Ovary (tissue), 9 donors: ENCODE data around the gene TMEM94. TPM values are rescaled to one million over a fixed set of nuclear protein-coding genes. Genes with fewer than 3 reads are reported as not detected.

Experiments used
- DNase-seq, 5 donors: peaks; one replicate each; pipeline ENCODE4 v3.0.0-alpha.2; 2019 to 2020
- H3K27ac ChIP-seq, 2 donors: fragments of 200-600 bp; one replicate each; pipeline versions ENCODE4 v1.5.1 to v1.8.0; 2019 to 2022
- H3K27me3 ChIP-seq: fragments of 200-600 bp; one replicate; pipeline ENCODE4 v1.8.0; 2022
- H3K36me3 ChIP-seq: fragments of 200-600 bp; sonication (generic); one replicate; pipeline ENCODE4 v1.5.1; 2019
- H3K4me1 ChIP-seq: one replicate; pipeline ENCODE4 v1.8.1; 2013; ENCODE audit warnings: mild to moderate bottlenecking, moderate library complexity; ENCODE audit not compliant: insufficient read depth
- H3K4me3 ChIP-seq: fragments of 200-600 bp; sonication (generic); one replicate; pipeline ENCODE4 v1.5.1; 2017
- H3K9me3 ChIP-seq, 2 donors: fragments of 200-600 bp in 1 of 2; sonication (generic) in 1 of 2; one replicate each; pipeline versions ENCODE4 v1.5.1 to v1.8.1; 2013 to 2019; ENCODE audit warnings: mild to moderate bottlenecking in 1 of 2, moderate library complexity in 1 of 2
- CTCF ChIP-seq, 3 donors: fragments of 450-650 bp in 2 of 3; fragments of 200-600 bp in 1 of 3; IDR thresholded peaks; one replicate each; pipeline versions ENCODE4 v1.5.1 to v1.8.0; 2016 to 2022; ENCODE audit warnings: antibody characterized with exemption in 3 of 3, mild to moderate bottlenecking in 1 of 3
- EP300 ChIP-seq: sonication (generic); formaldehyde crosslinking; IDR thresholded peaks from one replicate; pipeline ENCODE4 v1.6.1; 2017; ENCODE audit warnings: antibody characterized with exemption
- POLR2A ChIP-seq: fragments of 450-650 bp; IDR thresholded peaks from one replicate; pipeline ENCODE4 v1.6.1; 2017; ENCODE audit warnings: antibody characterized with exemption, mild to moderate bottlenecking, moderate library complexity
- WGBS, 3 donors: extraction: QIAGEN DNeasy Blood & Tissue Kit in 1 of 3; methylation state at CpG; one replicate each; pipeline versions ENCODE4 v1.1.5 to v1.1.7; 2013 to 2017; 5-methylcytosine and 5-hydroxymethylcytosine counted together
- intact Hi-C, 4 donors: fragments of 100-400 bp; cut with DNase I; formaldehyde crosslinking; loops; one replicate each; pipeline versions ENCODE4 v1.11.0 to v1.15.1; 2022 to 2023
- polyA plus RNA-seq, 2 donors: library from polyadenylated mRNA; stranded (reverse); fragments of 200-250 nt in 1 of 2; fragments of 350-450 nt in 1 of 2; fragmentation: Illumina TruSeq in 1 of 2; extraction: RNeasy Lipid Tissue Mini Kit (QIAGEN cat#74804) in 1 of 2; gene quantifications; one replicate each; pipeline ENCODE4 v1.2.3, GENCODE V29; 2013 to 2014
- total RNA-seq, 7 donors: library from RNA; depleted of rRNA in 2 of 7; stranded (reverse); fragments of >200 nt in 2 of 7; fragmentation: NEBNext Ultra II Directional in 3 of 7; extraction: Animal tissue kit (Norgen Biotek cat#: 25700) in 3 of 7; gene quantifications; one replicate each; pipeline versions ENCODE4 v1.1.0 to v1.2.4, GENCODE V29; 2016 to 2023
- donor health status: DM: no; HTN: no; CAD: no; lungs with moderate emphysema.
- donor health status: DM: no; HTN: no; CAD: no.
- donor health status: Bipolar disorder and iron deficiency.
- donor health status: DM: yes; HTN: yes; CAD: no.
- donor health status: DM: no; HTN: no; CAD: no.
- donor health status: DM: yes; HTN: yes; CAD: no.

The TMEM94 gene
- total and polyA plus RNA-seq, 9 donors, result 29.2 to 87.1 (median 73.3) TPM

- H3K4me1 ChIP-seq, result peaks cover 4% of the 10 kb centered on the region
- TF ChIP-seq POLR2A (no peak), EP300 (no peak), CTCF (IDR thresholded peaks at IDR 0.05) (no peak)
- H3K36me3 ChIP-seq, result no peaks in the 10 kb centered on the region
- WGBS, 3 donors, result 96 to 98% (median 97%) methylated on average over 4 of the region's 4 CpGs
- intact Hi-C loops, result no loop called here
- DNase-seq, result no peak
- no peaks in the 10 kb centered on the region for H3K27me3 ChIP-seq
- no peak overlapping the region for H3K27ac ChIP-seq
- H3K9me3 ChIP-seq, result no peaks in the 10 kb centered on the region
- no peak overlapping the region for H3K4me3 ChIP-seq
Observed at GRCh38 chr17:75460295-75460694, 3.9 kb downstream of the TMEM94 start.

GRCh38 chr17:75463603-75464002, 7.2 kb downstream of the TMEM94 start:
- no peak for TF ChIP-seq EP300
- TF ChIP-seq POLR2A, result no peak
- no peak for TF ChIP-seq CTCF (IDR thresholded peaks at IDR 0.05)
- no peaks in the 10 kb centered on the region for H3K27me3 ChIP-seq
- H3K36me3 ChIP-seq, result no peaks in the 10 kb centered on the region
- intact Hi-C loops, result no loop called here
- peaks cover 6% of the 10 kb centered on the region for H3K4me1 ChIP-seq
- DNase-seq, result no peak
- no peaks in the 10 kb centered on the region for H3K9me3 ChIP-seq
- H3K4me3 ChIP-seq, result no peak overlapping the region
- WGBS, 3 donors, result 90 to 98% (median 91%) methylated on average over 2 of the region's 2 CpGs
- no peak overlapping the region for H3K27ac ChIP-seq

- intact Hi-C loops, result no loop called here
- TF ChIP-seq CTCF (IDR thresholded peaks at IDR 0.05), result no peak
- TF ChIP-seq POLR2A, result no peak
- no peak for TF ChIP-seq EP300
- DNase-seq, result no peak
- H3K9me3 ChIP-seq, result no peaks in the 10 kb centered on the region
- WGBS, 3 donors, result 87 to 90% (median 88%) methylated on average over 6 of the region's 6 CpGs
- no peaks in the 10 kb centered on the region for H3K36me3 ChIP-seq
- no peak overlapping the region for H3K4me3 ChIP-seq
- H3K4me1 ChIP-seq, result peaks cover 6% of the 10 kb centered on the region
- no peaks in the 10 kb centered on the region for H3K27me3 ChIP-seq
- H3K27ac ChIP-seq, result no peak overlapping the region
Observed at GRCh38 chr17:75465039-75465438, 8.6 kb downstream of the TMEM94 start.

- intact Hi-C loops, result no loop called here
- Histone ChIP-seq H3K9me3 (no peaks in the 10 kb centered on the region), H3K27ac (no peak overlapping the region), H3K36me3 (no peaks in the 10 kb centered on the region), H3K4me1 (peaks cover 6% of the 10 kb centered on the region), H3K4me3 (no peak overlapping the region), H3K27me3 (no peaks in the 10 kb centered on the region)
- 56 to 65% (median 56%) methylated on average over 8 of the region's 8 CpGs for WGBS, 3 donors
- DNase-seq, result no peak
- TF ChIP-seq CTCF (IDR thresholded peaks at IDR 0.05) (no peak), EP300 (no peak), POLR2A (no peak)
Observed at GRCh38 chr17:75468291-75468754, 11.9 kb downstream of the TMEM94 start.
